Lower leg skin (tissue), 3 donors: ENCODE measurements around the gene ZP2.

Source experiments
- POLR2A ChIP-seq, 2 donors: fragments of 450-650 bp; IDR thresholded peaks; one replicate each; pipeline ENCODE4 v1.6.1; 2016 to 2017; ENCODE audit warnings: antibody characterized with exemption in 2 of 2, mild to moderate bottlenecking in 1 of 2, moderate library complexity in 1 of 2
- TF ChIP-seq, protein P1 (sequence below), 3 donors: fragments of 450-650 bp; IDR thresholded peaks; one replicate each; pipeline ENCODE4 v1.5.1; 2016; ENCODE audit warnings: antibody characterized with exemption in 3 of 3, mild to moderate bottlenecking in 3 of 3, moderate library complexity in 2 of 3

DNA sequence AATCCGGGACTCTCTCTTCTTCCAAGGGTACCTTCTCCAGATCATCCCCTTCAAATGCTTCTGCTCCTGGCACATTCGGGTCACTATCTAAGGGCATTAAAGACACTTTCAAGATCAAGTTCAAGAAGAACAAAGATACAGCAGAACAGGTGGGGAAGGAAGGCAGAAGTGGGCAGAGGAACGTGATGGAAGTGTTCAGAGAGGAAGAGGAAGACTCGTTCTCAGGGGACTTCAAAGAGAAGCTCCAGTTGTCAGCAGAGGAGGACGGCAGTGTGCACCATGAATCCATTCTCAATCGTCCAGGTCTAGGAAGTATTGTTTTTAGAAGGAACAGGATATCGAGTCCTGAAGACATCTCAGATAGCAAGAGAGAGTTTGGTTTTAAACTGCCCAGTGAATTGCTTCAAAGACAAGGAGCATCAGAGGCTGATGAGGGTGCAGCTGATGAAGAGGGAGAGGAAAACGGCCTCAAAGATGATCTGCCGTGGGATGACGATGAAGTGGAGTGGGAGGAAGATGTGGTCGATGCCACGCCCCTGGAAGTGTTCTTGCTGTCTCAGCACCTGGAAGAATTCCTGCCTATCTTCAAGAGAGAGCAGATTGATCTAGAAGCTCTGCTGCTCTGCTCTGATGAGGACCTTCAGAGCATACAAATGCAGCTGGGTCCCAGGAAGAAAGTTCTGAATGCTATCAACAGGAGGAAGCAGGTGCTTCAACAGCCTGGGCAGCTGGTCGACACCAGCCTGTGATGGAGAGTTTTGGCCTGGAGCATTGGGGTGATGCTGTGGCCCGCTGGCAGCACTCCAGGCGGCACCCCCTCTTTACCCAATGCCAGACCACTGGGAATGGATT lies 38.9 kb upstream of the ZP2 start:
- no peak for TF ChIP-seq POLR2A (IDR thresholded peaks at IDR 0.05)
- TF ChIP-seq, protein P1, sequence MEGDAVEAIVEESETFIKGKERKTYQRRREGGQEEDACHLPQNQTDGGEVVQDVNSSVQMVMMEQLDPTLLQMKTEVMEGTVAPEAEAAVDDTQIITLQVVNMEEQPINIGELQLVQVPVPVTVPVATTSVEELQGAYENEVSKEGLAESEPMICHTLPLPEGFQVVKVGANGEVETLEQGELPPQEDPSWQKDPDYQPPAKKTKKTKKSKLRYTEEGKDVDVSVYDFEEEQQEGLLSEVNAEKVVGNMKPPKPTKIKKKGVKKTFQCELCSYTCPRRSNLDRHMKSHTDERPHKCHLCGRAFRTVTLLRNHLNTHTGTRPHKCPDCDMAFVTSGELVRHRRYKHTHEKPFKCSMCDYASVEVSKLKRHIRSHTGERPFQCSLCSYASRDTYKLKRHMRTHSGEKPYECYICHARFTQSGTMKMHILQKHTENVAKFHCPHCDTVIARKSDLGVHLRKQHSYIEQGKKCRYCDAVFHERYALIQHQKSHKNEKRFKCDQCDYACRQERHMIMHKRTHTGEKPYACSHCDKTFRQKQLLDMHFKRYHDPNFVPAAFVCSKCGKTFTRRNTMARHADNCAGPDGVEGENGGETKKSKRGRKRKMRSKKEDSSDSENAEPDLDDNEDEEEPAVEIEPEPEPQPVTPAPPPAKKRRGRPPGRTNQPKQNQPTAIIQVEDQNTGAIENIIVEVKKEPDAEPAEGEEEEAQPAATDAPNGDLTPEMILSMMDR (IDR thresholded peaks at IDR 0.05): no peak
